HepG2 (cell line): ENCODE results near the gene SOS2. TPM values are rescaled to one million over a fixed set of nuclear protein-coding genes. Genes with fewer than 3 reads are reported as not detected.
A peak's percentile ranks its signal among the peaks of the same experiment; 100 is the strongest.

Experiments
- AKNA ChIP-seq: sonication (generic); formaldehyde crosslinking; IDR thresholded peaks from 2 replicates; pipeline ENCODE4 v1.4.0; 2020; ENCODE audit warnings: missing genetic modification reagents, borderline replicate concordance
- BCLAF1 ChIP-seq: fragments of 450-650 bp; IDR thresholded peaks from 2 replicates; pipeline ENCODE4 v1.6.1; 2017; ENCODE audit warnings: mild to moderate bottlenecking
- NFYB ChIP-seq: sonication (generic); formaldehyde crosslinking; IDR thresholded peaks from 2 replicates; pipeline ENCODE4 v1.4.0; 2020; ENCODE audit warnings: missing genetic modification reagents
- RORA ChIP-seq: sonication (generic); formaldehyde crosslinking; IDR thresholded peaks from 2 replicates; pipeline ENCODE4 v1.5.0; 2020; ENCODE audit warnings: mild to moderate bottlenecking, missing genetic modification reagents, moderate library complexity
- SMAD9 ChIP-seq: sonication (generic); formaldehyde crosslinking; IDR thresholded peaks from 2 replicates; pipeline ENCODE4 v1.5.1; 2020; ENCODE audit warnings: mild to moderate bottlenecking, missing genetic modification reagents
- SPEN ChIP-seq: sonication (generic); formaldehyde crosslinking; IDR thresholded peaks from 2 replicates; pipeline ENCODE4 v1.5.1; 2020; ENCODE audit warnings: low read depth, mild to moderate bottlenecking, missing genetic modification reagents
- TFAP4 ChIP-seq: sonication (generic); IDR thresholded peaks from 2 replicates; pipeline ENCODE4 v1.6.1; 2016; ENCODE audit warnings: low read depth, borderline replicate concordance
- TP53 ChIP-seq: sonication (generic); formaldehyde crosslinking; conservative IDR thresholded peaks from 2 replicates; pipeline ENCODE4 v1.4.0; 2020; ENCODE audit warnings: missing genetic modification reagents
- ZNF234 ChIP-seq: sonication (generic); formaldehyde crosslinking; conservative IDR thresholded peaks from 2 replicates; pipeline ENCODE4 v1.5.1; 2020; ENCODE audit warnings: mild to moderate bottlenecking, missing genetic modification reagents
- ZNF276 ChIP-seq: sonication (generic); formaldehyde crosslinking; IDR thresholded peaks from 2 replicates; pipeline ENCODE4 v1.4.0; 2020; ENCODE audit warnings: mild to moderate bottlenecking, low read depth, missing genetic modification reagents
- ZNF784 ChIP-seq: sonication (generic); formaldehyde crosslinking; IDR thresholded peaks from 2 replicates; pipeline ENCODE4 v1.5.1; 2020; ENCODE audit warnings: missing genetic modification reagents, mild to moderate bottlenecking, borderline replicate concordance
- ZNF790 ChIP-seq: sonication (generic); formaldehyde crosslinking; IDR thresholded peaks from 2 replicates; pipeline ENCODE4 v1.8.0; 2022; ENCODE audit warnings: missing genetic modification reagents, mild to moderate bottlenecking, borderline replicate concordance
- polyA plus RNA-seq, 8 experiments: library from polyadenylated mRNA; depleted of rRNA in 3 of 8; stranded (reverse) in 7 of 8; unstranded in 1 of 8; fragments of >200 nt; fragmentation: Illumina TruSeq in 4 of 8; extraction: Trizol in 4 of 8; gene quantifications; 2 replicates each; pipeline versions ENCODE4 v1.2.1 to v1.2.3, GENCODE V29; 2011 to 2016; ENCODE audit warnings: low read depth in 4 of 8, missing spikeins in 1 of 8, mixed read lengths in 1 of 8; ENCODE audit not compliant: insufficient read depth in 1 of 8
- total RNA-seq, 5 experiments: library from RNA; depleted of rRNA; stranded (reverse); fragments of >200 nt; fragmentation: Illumina TruSeq; extraction: Trizol; gene quantifications; 2 replicates each; pipeline ENCODE4 v1.2.3, GENCODE V29; 2016; ENCODE audit warnings: low read depth in 1 of 5

The SOS2 gene
- total and polyA plus RNA-seq, 2 of the 13 experiments (the other 11 are each of a cell fraction or from before 2014, with no cell fraction given) = 9.3 to 12.1 TPM

DNA sequence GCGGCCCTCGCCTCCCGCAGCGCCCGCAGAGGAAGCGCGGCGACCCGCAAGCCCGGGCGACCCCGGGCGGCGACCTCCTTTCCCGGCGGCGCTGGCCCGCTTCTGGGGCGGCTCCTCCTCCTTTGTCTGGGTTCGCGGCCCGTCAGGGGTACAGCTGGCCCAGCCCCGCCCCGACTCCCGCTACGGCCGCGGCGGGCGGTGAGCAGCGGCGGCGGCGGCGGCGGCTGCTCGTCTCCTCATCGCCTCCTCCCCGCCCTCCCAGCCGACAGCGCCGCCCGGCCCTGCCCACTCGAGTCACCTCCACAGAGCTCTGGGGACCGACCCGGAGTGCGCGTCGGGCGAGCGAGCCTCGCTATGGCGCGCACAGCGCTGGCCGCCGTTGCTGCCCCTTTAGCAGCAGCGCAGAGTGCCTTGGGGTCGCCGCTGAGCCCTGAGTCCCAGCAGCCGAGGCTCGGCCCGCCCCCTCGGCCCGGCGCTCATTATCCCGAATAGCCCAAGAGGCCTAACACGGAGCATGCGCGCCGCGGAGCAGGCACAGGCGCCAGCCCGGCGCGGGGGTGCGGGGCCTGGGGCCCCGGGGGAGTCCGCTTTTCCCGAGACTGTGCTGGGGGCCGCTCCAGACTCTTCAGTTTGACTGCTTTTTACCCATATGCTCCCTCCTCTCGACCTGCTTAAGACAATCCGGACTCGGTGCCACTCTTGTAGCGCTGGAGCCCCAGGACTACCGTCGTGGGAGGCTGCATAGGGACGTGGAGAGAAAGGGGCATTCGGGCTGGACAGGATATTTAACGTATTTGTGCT is at the start of gene SOS2 (continued):
- TF ChIP-seq AKNA (CRISPR knock-in tag) (no peak), TP53 (CRISPR knock-in tag) (0 out of 2 replicates have a peak, but pooled peaks have one; percentile 50), SMAD9 (CRISPR knock-in tag) (no peak), NFYB (CRISPR knock-in tag) (no peak; the same call in 1 of the 2 replicates), ZNF784 (CRISPR knock-in tag) (peak; percentile 72; the same call in 1 of the 2 replicates), TFAP4 (peak; percentile 68), ZNF790 (CRISPR knock-in tag) (no peak), ZNF234 (no peak), ZNF276 (0 out of 2 replicates have a peak, but pooled peaks have one; percentile 57), RORA (CRISPR knock-in tag) (no peak), BCLAF1 (no peak), SPEN (peak; percentile 47; the same call in 1 of the 2 replicates)
